Central memory CD8-positive, alpha-beta T cell (primary cell): ENCODE measurements around the gene VSTM1.
"Not testable (repeated sequence)": the region's sequence is repeated elsewhere in the genome, so short reads cannot be mapped to it uniquely, and the experiment has no call there.

Experiments
- ATAC-seq: fragments of 150-1000 bp; cut with Tn5 transposase; replicated peaks from 2 replicates; pipeline ENCODE4 v1.10.0; 2022; ENCODE audit warnings: mild to moderate bottlenecking, moderate FRiP score, moderate number of reproducible peaks; ENCODE audit not compliant: poor library complexity, severe bottlenecking; ENCODE audit errors: extremely low read depth
- DNase-seq, 2 donors: peaks; one replicate each; pipeline ENCODE4 v3.0.0; 2021; ENCODE audit warnings: low spot score in 2 of 2
- H3K27ac Mint-ChIP-seq: one replicate; pipeline ENCODE4 v1.8.0; 2022; ENCODE audit warnings: low read depth, mild to moderate bottlenecking, moderate library complexity, mixed read lengths
- H3K27me3 Mint-ChIP-seq: one replicate; pipeline ENCODE4 v1.8.0; 2022; ENCODE audit warnings: mixed read lengths
- H3K36me3 Mint-ChIP-seq: one replicate; pipeline ENCODE4 v1.8.0; 2022; ENCODE audit warnings: mild to moderate bottlenecking, moderate library complexity, mixed read lengths; ENCODE audit not compliant: insufficient read depth
- H3K4me1 Mint-ChIP-seq: one replicate; pipeline ENCODE4 v1.8.0; 2022; ENCODE audit warnings: mixed read lengths
- H3K4me3 Mint-ChIP-seq: one replicate; pipeline ENCODE4 v1.8.0; 2022; ENCODE audit warnings: mild to moderate bottlenecking, moderate library complexity, mixed read lengths
- H3K9me3 Mint-ChIP-seq: one replicate; pipeline ENCODE4 v1.8.0; 2022; ENCODE audit warnings: mixed read lengths

The VSTM1 gene

DNA sequence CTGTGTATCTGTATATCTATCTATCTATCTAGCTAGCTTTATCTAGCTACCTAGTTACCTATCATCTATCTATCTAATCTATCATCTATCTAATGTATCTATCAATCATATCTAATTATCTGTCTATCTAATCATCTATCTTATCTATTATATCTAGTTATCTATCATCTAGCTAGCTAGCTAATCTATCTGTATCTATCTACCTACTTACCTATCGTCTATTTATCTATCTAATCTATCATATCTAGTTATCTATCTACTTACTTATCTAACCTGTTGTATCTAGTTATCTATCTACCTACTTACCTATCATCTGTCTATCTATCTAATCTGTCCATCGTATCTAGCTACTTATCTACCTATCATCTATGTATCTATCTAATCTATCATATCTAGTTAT, 17.9 kb downstream of the VSTM1 start:
- Mint-ChIP-seq H3K9me3 (no peaks in the 10 kb centered on the region), H3K27me3 (peaks cover 33% of the 10 kb centered on the region), H3K4me1 (no peaks in the 10 kb centered on the region), H3K27ac (no peak overlapping the region), H3K36me3 (no peaks in the 10 kb centered on the region), H3K4me3 (no peak overlapping the region)
- DNase-seq (no peak), ATAC-seq (no peak)

DNA sequence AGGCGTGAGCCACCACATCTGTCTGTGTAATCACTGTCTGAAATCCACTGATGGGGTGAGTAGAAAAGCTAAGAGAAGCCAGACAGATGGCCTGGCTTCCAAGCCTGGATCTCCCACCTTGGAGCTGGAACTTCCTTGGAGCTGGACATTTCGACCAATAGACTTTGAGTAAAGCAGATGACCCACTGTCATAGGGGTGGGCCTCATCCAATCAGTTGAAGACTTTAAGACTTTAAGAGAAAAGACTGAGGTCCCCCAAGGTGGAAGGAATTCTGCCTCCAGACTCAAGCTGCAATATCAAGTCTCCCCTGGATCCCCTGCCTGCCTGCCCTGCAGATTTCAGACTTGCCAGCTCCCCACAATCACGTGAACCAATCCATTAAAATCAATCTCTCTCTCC, 20.7 kb downstream of the VSTM1 start:
- Mint-ChIP-seq H3K36me3 (no peaks in the 10 kb centered on the region), H3K27ac (no peak overlapping the region)
- ATAC-seq, result no peak

DNA sequence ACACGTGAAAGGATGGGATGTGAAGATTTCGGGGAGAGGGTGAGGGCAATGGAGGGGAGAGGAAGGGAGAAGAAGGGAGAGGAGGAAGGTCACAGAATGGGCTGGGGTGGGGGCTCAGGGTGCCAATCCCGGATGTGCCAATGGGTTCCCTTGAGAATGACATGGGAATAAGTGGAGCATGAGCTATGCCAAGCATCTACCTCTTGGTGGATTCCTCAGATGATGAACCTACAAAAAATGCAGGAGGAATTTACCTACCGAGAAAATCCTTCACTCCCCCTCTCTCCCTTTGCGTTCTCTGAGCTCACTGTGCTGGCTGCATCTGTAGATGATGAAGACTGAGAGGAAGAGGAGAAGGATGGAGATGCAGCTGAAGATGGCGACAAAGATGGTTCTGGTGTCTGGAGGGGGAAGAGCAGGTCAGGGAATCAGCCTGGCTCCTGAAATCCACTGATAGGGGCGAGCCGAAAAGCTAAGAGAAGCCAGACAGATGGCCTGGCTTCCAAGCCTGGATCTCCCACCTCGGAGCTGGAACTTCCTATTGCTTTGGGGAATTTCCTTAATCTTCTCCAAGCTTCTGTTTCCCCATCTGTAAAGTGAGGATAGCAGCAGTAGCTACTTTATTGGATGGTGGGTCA, 21.6 kb downstream of the VSTM1 start:
- Mint-ChIP-seq H3K9me3 (no peaks in the 10 kb centered on the region), H3K27ac (no peak overlapping the region)

More for the DNA sequence above, 20.7 kb downstream of the VSTM1 start:
- Mint-ChIP-seq H3K27me3 (peaks cover 33% of the 10 kb centered on the region), H3K9me3 (no peaks in the 10 kb centered on the region), H3K4me3 (no peak overlapping the region), H3K4me1 (no peaks in the 10 kb centered on the region)
- no peak for DNase-seq

DNA sequence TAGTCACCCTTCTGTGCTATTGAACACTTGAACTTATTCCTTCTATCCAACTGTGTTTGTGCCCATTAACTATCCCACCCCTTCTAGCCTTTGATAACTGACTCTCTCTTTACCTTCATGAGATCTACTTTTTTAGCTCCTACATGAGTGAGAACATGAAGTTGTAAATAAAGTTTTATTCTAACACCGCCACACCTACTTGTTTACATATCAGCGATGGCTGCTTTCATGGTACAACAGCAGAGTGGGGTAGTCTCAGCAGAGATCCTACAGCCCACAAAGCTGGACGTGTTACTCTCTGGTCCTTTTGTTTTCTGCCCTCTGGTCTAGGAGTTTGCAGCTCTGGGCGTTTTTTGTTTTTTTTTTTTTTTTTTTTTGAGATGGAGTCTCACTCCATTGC, 23.7 kb downstream of the VSTM1 start:
- no peaks in the 10 kb centered on the region for H3K36me3 Mint-ChIP-seq
- no peak overlapping the region for H3K4me3 Mint-ChIP-seq
- DNase-seq (no peak), ATAC-seq (no peak)
- peaks cover 34% of the 10 kb centered on the region for H3K27me3 Mint-ChIP-seq
- no peaks in the 10 kb centered on the region for H3K9me3 Mint-ChIP-seq
- no peak overlapping the region for H3K27ac Mint-ChIP-seq
- no peaks in the 10 kb centered on the region for H3K4me1 Mint-ChIP-seq

More for the DNA sequence above, 21.6 kb downstream of the VSTM1 start:
- Mint-ChIP-seq H3K4me3 (no peak overlapping the region), H3K4me1 (no peaks in the 10 kb centered on the region), H3K36me3 (no peaks in the 10 kb centered on the region), H3K27me3 (peaks cover 42% of the 10 kb centered on the region)
- ATAC-seq (no peak), DNase-seq (no peak)

DNA sequence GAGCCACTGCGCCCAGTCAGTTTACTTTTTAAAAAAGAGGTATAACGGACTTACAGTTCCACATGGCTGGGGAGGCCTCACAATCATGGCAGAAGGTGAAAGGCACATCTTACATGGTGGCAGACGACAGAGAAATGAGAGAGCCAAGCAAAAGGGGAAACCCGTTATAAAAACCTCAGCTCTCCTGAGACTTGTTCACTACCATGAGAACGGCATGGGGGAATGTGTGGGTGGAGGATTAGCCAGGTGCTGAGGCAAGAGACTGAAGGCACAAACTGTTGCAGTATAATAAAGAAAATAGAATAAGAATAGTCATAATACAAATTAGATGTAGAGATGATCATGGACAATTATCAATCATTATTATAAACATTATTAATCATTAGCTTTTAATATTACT, 27.2 kb downstream of the VSTM1 start:
- not testable (repeated sequence) for H3K27ac Mint-ChIP-seq, H3K4me3 Mint-ChIP-seq, H3K36me3 Mint-ChIP-seq, H3K4me1 Mint-ChIP-seq, DNase-seq, H3K9me3 Mint-ChIP-seq, ATAC-seq
- H3K27me3 Mint-ChIP-seq, result peaks cover 28% of the 10 kb centered on the region

DNA sequence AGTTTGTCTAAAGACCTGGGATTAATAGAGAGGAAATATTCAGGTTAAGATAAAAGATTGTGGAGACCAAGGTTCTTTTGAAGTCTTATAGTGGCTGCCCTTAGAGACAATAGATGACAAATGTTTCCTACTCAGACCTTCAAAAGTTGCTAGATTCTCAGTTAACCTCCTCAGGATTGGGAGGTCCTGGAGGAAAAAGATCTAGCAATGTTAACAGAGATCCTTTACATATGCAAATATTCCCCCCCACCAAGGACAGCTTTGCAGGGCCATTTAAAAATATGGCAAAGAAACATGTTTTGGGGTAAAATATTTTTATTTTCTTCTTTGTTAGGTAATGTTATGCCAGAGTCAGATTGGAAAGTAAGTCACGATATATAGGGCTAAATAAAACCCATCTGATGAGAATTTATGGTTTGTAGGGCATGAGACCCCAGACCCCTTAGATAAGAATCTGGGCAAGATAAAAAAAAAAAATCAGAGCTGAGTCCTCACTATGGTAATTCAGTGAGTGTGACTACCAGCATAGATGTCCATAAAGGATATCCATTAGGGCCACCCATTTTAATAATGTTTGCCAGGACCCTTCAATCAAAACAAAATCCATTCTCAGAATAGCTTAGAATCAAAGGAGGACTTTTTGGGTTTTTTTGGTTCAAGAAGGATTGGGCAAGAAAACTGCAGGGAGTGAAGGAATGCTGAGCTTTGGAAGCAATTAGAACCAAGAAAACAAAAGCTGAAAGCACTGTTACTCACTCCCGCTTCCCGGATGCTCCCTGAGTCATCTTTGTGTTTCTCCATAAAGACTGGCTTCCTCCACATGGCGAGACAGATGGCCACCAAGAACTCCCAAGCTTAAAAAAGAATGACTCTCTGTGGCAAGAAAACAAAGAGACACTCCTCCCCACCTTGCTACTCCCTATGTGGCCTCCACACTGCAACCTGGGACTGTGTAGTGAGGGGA, 28.2 kb downstream of the VSTM1 start:
- peaks cover 26% of the 10 kb centered on the region for H3K27me3 Mint-ChIP-seq

DNA sequence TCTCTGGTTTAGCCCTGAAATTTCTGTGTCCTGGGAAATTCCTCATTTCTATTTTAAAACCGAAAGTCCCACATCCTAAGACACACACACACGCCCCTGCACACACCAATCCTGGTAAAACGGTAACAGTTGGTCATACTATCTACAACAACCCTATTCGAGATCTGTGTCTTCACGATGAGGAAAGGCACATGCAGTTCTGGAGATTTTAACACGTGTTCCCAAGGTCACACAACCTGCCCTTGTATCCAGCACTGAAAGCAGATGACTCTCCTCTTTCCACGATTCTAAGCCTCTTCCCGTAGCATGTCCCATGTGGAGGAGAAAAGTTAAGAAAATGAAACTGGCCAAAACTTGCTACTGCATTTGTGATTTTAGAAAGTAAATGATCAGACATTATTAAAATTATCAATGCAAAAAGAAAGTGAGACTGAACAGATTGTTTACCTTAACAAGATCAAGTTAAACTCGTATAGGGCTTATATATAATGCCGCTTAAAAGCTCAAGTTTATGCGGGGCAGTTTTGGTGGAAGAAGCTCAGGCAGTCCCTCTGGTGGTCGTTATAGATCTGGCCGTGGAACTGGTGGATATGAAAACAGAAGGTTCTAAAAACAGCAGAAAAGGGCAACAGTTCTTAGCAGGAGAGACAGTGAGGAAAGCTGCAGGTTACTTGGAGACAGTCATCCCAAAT, 32.7 kb downstream of the VSTM1 start:
- Mint-ChIP-seq H3K4me1 (peaks cover 5% of the 10 kb centered on the region), H3K9me3 (no peaks in the 10 kb centered on the region), H3K27me3 (peaks cover 44% of the 10 kb centered on the region), H3K36me3 (no peaks in the 10 kb centered on the region), H3K27ac (no peak overlapping the region), H3K4me3 (no peak overlapping the region)
- no peak for DNase-seq
- no peak for ATAC-seq

More for the DNA sequence above, 28.2 kb downstream of the VSTM1 start:
- no peak for ATAC-seq
- Mint-ChIP-seq H3K27ac (no peak overlapping the region), H3K4me1 (no peaks in the 10 kb centered on the region), H3K9me3 (no peaks in the 10 kb centered on the region), H3K4me3 (no peak overlapping the region), H3K36me3 (no peaks in the 10 kb centered on the region)
- no peak for DNase-seq

DNA sequence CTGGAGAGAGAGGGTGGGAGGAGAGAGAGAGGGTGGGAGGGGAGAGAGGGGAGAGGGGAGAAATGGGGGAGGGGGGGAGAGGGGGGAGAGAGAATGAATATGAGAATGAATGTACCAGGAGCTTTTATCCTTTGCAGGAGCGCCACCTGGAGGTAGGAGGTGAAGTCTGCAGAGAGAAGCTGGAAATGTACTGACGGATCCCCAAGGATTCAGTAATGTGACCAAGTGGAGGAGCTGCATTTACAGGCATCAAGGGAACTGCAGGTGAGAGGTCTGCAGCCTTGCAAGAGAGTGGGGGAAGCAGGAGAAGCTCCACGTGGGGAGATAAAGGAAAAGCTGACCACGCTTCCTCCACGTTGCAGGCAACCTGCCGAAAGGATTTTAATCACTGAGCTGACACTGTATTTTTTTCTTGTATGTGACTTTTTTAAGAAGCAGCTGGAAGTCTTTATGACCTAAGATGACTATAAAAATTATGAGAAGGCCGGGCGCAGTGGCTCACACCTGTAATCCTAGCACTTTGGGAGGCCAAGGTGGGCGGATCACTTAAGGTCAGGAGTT, 33.7 kb downstream of the VSTM1 start:
- H3K4me3 Mint-ChIP-seq, result no peak overlapping the region
- ATAC-seq, result no peak

DNA sequence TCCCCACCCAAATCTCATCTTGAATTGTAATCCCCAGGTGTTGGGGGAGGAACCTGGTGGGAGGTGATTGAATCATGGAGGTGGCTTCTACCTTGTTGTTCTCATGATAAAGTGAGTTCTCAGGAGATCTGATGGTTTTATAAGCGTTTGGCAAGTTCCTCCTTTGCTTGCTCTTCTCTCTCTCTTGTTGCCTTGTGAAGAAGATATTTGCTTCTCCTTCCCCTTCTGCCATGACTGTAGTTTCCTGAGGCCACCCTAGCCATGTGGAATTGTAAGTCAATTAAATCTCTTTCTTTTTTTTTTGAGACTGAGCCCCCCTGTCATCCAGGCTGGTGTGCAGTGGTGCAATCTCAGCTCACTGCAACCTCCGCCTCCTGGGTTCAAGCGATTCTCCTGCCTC, 34.4 kb downstream of the VSTM1 start:
- no peak for ATAC-seq
- Mint-ChIP-seq H3K27ac (no peak overlapping the region), H3K9me3 (no peaks in the 10 kb centered on the region), H3K36me3 (no peaks in the 10 kb centered on the region), H3K4me1 (peaks cover 5% of the 10 kb centered on the region), H3K4me3 (no peak overlapping the region), H3K27me3 (peaks cover 34% of the 10 kb centered on the region)
- DNase-seq, result no peak

More for the DNA sequence above, 33.7 kb downstream of the VSTM1 start:
- peak; percentile 12 to 26 for DNase-seq
- Mint-ChIP-seq H3K27ac (no peak overlapping the region), H3K27me3 (peaks cover 34% of the 10 kb centered on the region), H3K4me1 (peaks cover 5% of the 10 kb centered on the region), H3K36me3 (no peaks in the 10 kb centered on the region), H3K9me3 (no peaks in the 10 kb centered on the region)

DNA sequence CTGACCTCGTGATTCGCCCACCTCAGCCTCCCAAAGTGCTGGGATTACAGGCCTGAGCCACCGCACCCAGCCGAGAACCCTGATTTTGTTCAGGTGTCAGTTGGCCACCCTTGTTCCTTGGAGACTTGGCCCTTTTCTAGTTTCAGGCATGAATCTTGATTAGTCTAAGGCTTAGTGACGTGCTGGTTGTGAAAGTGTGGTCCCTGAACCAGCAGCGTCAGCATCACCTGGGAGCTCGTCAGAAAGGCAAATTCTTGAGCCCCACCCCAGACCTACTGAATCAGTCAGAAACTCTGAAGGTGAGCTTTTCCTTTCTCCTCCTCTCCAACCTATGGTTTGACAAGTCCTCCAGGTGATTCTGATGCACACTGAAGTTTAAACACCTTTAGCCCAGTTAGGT, 37.0 kb downstream of the VSTM1 start:
- Mint-ChIP-seq H3K27ac (no peak overlapping the region), H3K27me3 (peaks cover 59% of the 10 kb centered on the region), H3K9me3 (no peaks in the 10 kb centered on the region), H3K4me1 (peaks cover 5% of the 10 kb centered on the region), H3K4me3 (no peak overlapping the region), H3K36me3 (no peaks in the 10 kb centered on the region)
- ATAC-seq, result no peak
- DNase-seq, result no peak

DNA sequence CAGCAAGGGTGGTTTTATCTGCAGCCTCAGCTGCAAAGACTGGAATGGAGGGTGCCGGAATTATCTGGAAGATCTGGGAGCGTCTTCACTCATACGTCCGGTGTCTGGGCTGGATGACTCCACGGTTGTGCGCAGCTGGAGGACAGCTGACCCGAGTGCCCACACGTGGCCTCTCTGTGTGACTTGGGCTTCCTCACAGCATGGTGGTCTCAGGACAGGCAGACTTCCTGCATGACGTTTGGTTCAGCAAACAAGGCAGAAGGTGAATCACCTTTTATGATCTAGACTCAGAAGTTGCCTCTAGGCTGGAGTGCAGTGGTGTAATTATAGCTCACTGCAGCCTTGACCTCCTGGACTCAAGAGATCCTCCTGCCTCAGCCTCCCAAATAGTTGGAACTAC, 39.0 kb downstream of the VSTM1 start:
- ATAC-seq, result no peak
- Mint-ChIP-seq H3K27ac (no peak overlapping the region), H3K36me3 (no peaks in the 10 kb centered on the region), H3K4me3 (no peak overlapping the region), H3K4me1 (no peaks in the 10 kb centered on the region), H3K9me3 (no peaks in the 10 kb centered on the region), H3K27me3 (peaks cover 60% of the 10 kb centered on the region)
- no peak for DNase-seq

DNA sequence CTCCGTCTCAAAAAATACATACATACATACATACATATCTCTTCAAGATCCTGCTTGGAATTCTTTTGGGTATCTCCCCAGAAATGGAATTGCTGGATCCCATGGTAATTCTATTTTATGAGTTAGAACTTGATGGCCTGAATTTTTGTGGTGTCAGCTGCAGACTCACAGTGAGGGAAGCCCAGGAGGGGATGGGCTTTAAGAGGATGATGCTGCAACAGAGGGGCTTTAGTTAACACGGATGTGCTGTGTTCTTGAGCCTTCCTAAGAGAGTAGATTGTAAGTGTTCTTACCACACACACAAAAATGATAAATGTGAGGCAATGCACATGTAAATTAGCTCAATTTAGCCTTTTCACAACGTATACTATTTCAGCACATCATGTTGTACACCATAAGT, 40.5 kb downstream of the VSTM1 start:
- Mint-ChIP-seq H3K4me1 (no peaks in the 10 kb centered on the region), H3K27me3 (peaks cover 54% of the 10 kb centered on the region), H3K36me3 (peaks cover 1% of the 10 kb centered on the region), H3K27ac (no peak overlapping the region), H3K9me3 (no peaks in the 10 kb centered on the region), H3K4me3 (no peak overlapping the region)
- ATAC-seq (no peak), DNase-seq (no peak)
